Adrenal gland (tissue), 12 donors: ENCODE measurements around the gene CST4. TPM values are rescaled to one million over a fixed set of nuclear protein-coding genes. Genes with fewer than 3 reads are reported as not detected.

Experiments used
- DNase-seq, 7 donors: peaks; one replicate each; pipeline ENCODE4 v3.0.0-alpha.2; 2019 to 2020
- H3K27ac ChIP-seq, 5 donors: fragments of 200-600 bp; sonication (generic) in 4 of 5; 1 replicate in 3 of 5; 2 replicates in 2 of 5; pipeline versions ENCODE4 v1.5.1 to v1.8.0; 2016 to 2020; ENCODE audit warnings: mild to moderate bottlenecking in 1 of 5
- H3K27me3 ChIP-seq: fragments of 200-600 bp; 2 replicates; pipeline ENCODE4 v1.8.0; 2021
- H3K36me3 ChIP-seq, 2 donors: fragments of 200-600 bp; replicated peaks in 1 of 2; 1 replicate in 1 of 2; 2 replicates in 1 of 2; pipeline versions ENCODE4 v1.5.1 to v1.8.0; 2018 to 2022
- H3K4me1 ChIP-seq, 2 donors: fragments of 200-600 bp; replicated peaks in 1 of 2; 1 replicate in 1 of 2; 2 replicates in 1 of 2; pipeline versions ENCODE4 v1.5.1 to v1.8.0; 2018 to 2021
- H3K4me3 ChIP-seq, 4 donors: fragments of 200-600 bp; sonication (generic) in 3 of 4; one replicate each; pipeline ENCODE4 v1.5.1; 2016 to 2018
- H3K9me3 ChIP-seq, 3 donors: fragments of 200-600 bp; sonication (generic) in 1 of 3; replicated peaks in 1 of 3; 1 replicate in 2 of 3; 2 replicates in 1 of 3; pipeline versions ENCODE4 v1.5.1 to v1.8.0; 2016 to 2021
- POLR2A ChIP-seq, 2 donors: fragments of 450-650 bp; IDR thresholded peaks; one replicate each; pipeline ENCODE4 v1.6.1; 2017; ENCODE audit warnings: antibody characterized with exemption in 2 of 2, mild to moderate bottlenecking in 2 of 2, moderate library complexity in 1 of 2
- WGBS, 4 donors: extraction: QIAGEN DNeasy Blood & Tissue Kit in 2 of 4; methylation state at CpG; one replicate each; pipeline versions ENCODE4 v1.1.5 to v1.1.7; 2013 to 2017; 5-methylcytosine and 5-hydroxymethylcytosine counted together
- intact Hi-C, 2 donors: fragments of 100-400 bp; cut with DNase I; formaldehyde crosslinking; loops; one replicate each; pipeline versions ENCODE4 v1.14.1 to v1.15.0; 2022 to 2023
- polyA plus RNA-seq, 3 donors: library from polyadenylated mRNA; stranded (reverse); fragments of 200-250 nt in 2 of 3; fragments of 350-450 nt in 1 of 3; fragmentation: Illumina TruSeq in 1 of 3; extraction: RNeasy Lipid Tissue Mini Kit (QIAGEN cat#74804) in 1 of 3; gene quantifications; one replicate each; pipeline ENCODE4 v1.2.3, GENCODE V29; 2013 to 2014
- total RNA-seq, 9 donors: library from RNA; depleted of rRNA in 4 of 9; stranded (reverse); fragments of >200 nt in 4 of 9; fragments of 120-200 nt in 1 of 9; fragmentation: NEBNext Ultra II Directional in 1 of 9; extraction: Animal tissue kit (Norgen Biotek cat#: 25700) in 1 of 9; gene quantifications; one replicate each; pipeline versions ENCODE4 v1.1.0 to v1.2.4, GENCODE V29; 2013 to 2023
- TF ChIP-seq, protein P1 (sequence below), 6 experiments: fragments of 450-650 bp in 4 of 6; fragments of 200-600 bp in 2 of 6; sonication (generic) in 1 of 6; IDR thresholded peaks; 1 replicate in 5 of 6; 2 replicates in 1 of 6; pipeline versions ENCODE4 v1.5.1 to v1.8.0; 2016 to 2021; ENCODE audit warnings: antibody characterized with exemption in 6 of 6, mild to moderate bottlenecking in 2 of 6, moderate library complexity in 1 of 6
- donor health status: healthy with polysubstance abuse.
- donor health status: Bipolar disorder and iron deficiency.
- donor health status: DM: yes; HTN: yes; CAD: no.
- donor health status: DM: no; HTN: no; CAD: no.
- donor health status: DM: no; HTN: no; CAD: no.
- donor health status: DM: yes; HTN: yes; CAD: no.

CST4 gene
- total and polyA plus RNA-seq, 12 donors, result not detected

GRCh38 chr20:23643659-23644058 is 45.2 kb downstream of the CST4 start:
- Histone ChIP-seq H3K4me3 (no peak overlapping the region), H3K36me3 (no peaks in the 10 kb centered on the region), H3K27ac (no peak overlapping the region), H3K9me3 (no peaks in the 10 kb centered on the region), H3K27me3 (no peaks in the 10 kb centered on the region), H3K4me1 (peaks cover 20 to 21% of the 10 kb centered on the region in 2 donors)
- 71 to 83% (median 81%) methylated on average over 6 of the region's 6 CpGs for whole genome bisulfite sequencing, 4 donors
- intact Hi-C loops, result no loop called here
- DNase-seq, result no peak
- no peak for TF ChIP-seq POLR2A (IDR thresholded peaks at IDR 0.05)
- TF ChIP-seq, protein P1, sequence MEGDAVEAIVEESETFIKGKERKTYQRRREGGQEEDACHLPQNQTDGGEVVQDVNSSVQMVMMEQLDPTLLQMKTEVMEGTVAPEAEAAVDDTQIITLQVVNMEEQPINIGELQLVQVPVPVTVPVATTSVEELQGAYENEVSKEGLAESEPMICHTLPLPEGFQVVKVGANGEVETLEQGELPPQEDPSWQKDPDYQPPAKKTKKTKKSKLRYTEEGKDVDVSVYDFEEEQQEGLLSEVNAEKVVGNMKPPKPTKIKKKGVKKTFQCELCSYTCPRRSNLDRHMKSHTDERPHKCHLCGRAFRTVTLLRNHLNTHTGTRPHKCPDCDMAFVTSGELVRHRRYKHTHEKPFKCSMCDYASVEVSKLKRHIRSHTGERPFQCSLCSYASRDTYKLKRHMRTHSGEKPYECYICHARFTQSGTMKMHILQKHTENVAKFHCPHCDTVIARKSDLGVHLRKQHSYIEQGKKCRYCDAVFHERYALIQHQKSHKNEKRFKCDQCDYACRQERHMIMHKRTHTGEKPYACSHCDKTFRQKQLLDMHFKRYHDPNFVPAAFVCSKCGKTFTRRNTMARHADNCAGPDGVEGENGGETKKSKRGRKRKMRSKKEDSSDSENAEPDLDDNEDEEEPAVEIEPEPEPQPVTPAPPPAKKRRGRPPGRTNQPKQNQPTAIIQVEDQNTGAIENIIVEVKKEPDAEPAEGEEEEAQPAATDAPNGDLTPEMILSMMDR (IDR thresholded peaks at IDR 0.05), result no peak

DNA sequence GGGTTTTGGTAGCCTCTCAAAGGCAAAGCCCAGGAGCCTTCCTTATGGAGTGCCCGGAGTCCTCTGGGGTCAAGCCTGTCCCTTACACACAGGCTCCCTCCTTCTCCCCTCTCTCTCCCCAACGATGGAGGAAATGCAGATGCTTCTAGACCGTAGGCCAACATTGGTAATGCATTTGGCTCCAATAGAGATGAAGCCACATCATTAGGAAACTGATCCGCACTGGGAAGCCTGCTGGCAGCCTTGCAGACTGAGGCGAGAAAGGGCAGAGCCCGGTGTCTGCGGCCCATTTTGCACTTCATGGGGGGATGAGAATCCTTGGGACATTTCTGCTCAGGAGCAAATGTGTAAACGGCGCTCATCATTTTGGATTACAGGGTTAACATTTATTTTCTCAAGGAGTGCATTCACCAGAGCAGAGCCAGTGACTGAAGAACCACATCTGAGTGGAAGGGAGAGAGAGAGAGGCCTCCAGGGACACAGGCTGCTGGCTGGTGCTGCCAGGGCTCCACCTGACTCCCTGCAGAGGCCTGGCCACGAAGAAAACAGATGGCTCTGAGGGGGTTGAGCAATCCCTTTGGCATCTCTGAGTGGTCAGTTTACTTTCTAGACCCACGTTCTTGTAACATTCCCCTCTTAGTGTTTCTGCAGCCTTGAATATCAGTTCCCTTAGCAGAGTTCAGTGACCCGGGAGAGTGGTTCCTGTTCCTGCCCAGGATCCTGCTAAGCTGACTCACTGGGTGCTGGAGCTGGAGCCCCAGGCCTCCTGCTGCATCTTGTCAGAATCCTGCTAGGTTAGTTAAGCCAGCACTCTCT is 46.7 kb downstream of the CST4 start:
- DNase-seq, result peak in 5 of 7 donors; percentile 72 to 81 (median 78)
- peaks cover 20 to 21% of the 10 kb centered on the region in 2 donors for H3K4me1 ChIP-seq
- TF ChIP-seq, protein P1 (IDR thresholded peaks at IDR 0.05), result no peak
- no peak for TF ChIP-seq POLR2A (IDR thresholded peaks at IDR 0.05)
- 63 to 70% (median 66%) methylated on average over 12 of the region's 12 CpGs for WGBS, 4 donors
- intact Hi-C loops, result no loop called here
- no peaks in the 10 kb centered on the region for H3K9me3 ChIP-seq
- peak overlapping the region in 3 of 5 donors; percentile 38 to 67 (median 59) for H3K27ac ChIP-seq
- no peaks in the 10 kb centered on the region for H3K27me3 ChIP-seq
- H3K4me3 ChIP-seq, result no peak overlapping the region
- no peaks in the 10 kb centered on the region for H3K36me3 ChIP-seq

- H3K27ac ChIP-seq, result peak overlapping the region in 1 of 5 donors; percentile 67
- TF ChIP-seq POLR2A (IDR thresholded peaks at IDR 0.05), result no peak
- TF ChIP-seq, protein P1 (IDR thresholded peaks at IDR 0.05), result no peak
- no peaks in the 10 kb centered on the region for H3K27me3 ChIP-seq
- no peaks in the 10 kb centered on the region for H3K9me3 ChIP-seq
- H3K4me3 ChIP-seq, result no peak overlapping the region
- peaks cover 31 to 32% of the 10 kb centered on the region in 2 donors for H3K4me1 ChIP-seq
- intact Hi-C loops, result no loop called here
- peak in 1 of 7 donors; percentile 18 for DNase-seq
- 65 to 83% (median 71%) methylated on average over 10 to 11 of the region's 11 CpGs for WGBS, 4 donors
- H3K36me3 ChIP-seq, result no peaks in the 10 kb centered on the region
Measured at GRCh38 chr20:23640671-23641667, 47.9 kb downstream of the CST4 start.
